Activated CD4-positive, CD25-positive, alpha-beta regulatory T cell (primary cell): ENCODE measurements around the gene TXNDC12.
"Not testable (repeated sequence)": the region's sequence is repeated elsewhere in the genome, so short reads cannot be mapped to it uniquely, and the experiment has no call there.

Experiments used
- DNase-seq, 4 experiments: peaks; one replicate each; lab custom pipeline; 2025; lab: John Stamatoyannopoulos, UW

Gene TXNDC12

DNA sequence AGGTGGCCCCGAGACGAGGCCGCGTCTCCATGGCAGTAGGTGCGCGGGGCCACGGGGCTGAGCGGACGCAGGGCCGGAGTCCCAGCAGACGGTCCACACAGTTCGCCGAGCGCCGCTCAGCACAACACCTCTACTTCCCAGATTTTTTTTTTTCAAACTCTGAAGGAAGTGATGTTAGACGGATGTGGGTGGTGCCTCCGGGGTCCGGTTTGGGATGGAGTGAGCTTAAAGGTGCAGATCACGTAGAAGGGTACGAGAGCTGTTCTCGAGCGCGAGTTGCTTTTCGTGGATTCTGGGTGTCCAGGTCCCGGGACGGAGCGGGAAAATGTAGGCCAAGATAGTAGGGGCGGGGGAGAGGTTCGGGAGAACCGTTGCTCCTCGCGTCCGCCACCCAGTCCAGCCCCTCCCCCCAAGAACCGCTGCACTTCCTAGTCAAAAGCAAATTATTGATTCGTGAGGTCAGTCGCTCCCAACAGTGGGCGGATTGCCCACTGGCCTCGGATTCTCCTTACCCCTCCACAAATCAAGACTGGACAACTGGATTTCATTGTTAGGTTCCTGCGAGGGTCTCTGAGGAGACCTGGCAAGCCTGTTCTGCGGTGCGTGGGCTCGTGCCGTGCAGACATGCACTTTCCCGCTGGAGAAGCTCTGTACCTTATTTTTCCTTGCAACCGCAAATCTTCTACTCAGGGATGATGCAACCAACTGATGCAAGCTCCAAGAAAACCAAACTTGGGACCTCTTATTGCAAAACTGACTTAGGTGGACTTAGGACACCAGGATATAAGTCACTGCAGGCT, at the start of gene TXNDC12:
TSS of gene TXNDC12 (minus strand) at position 126 of the 800 bp plus-strand sequence. CDS start at position 31, 95 bp downstream.
- peak; percentile 13 to 19 (median 16) for DNase-seq

DNA sequence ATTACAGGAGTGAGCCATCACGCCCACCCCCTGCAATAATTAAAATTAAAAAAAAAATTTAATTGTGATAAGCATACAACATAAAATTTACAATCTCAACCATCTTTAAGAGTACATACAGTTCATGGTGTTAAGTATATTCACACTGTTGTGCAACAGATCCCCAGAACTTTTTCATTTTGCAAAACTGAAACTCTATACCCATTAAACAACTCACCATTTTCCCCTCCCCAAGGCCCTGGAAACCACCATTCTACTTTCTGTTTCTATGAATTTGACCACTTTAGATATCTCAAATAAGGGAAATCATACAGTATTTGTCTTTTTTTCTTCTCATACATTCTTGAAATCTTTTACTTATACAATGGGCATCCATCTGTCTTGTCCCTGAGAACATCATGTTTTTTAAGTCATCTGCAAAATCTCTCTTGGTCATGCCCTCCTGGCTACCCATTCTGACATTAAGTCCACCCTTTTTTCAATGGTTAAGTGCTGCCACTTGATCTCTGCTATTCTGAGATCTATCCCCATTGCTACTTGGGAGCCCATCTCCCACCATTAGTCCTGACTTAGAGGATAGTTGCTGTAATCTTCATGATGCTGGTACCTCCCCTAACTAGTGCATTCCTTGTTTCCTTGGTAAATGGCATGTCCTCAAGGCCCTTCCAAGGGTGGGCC, 47.5 kb upstream of the TXNDC12 start:
- DNase-seq: no peak

DNA sequence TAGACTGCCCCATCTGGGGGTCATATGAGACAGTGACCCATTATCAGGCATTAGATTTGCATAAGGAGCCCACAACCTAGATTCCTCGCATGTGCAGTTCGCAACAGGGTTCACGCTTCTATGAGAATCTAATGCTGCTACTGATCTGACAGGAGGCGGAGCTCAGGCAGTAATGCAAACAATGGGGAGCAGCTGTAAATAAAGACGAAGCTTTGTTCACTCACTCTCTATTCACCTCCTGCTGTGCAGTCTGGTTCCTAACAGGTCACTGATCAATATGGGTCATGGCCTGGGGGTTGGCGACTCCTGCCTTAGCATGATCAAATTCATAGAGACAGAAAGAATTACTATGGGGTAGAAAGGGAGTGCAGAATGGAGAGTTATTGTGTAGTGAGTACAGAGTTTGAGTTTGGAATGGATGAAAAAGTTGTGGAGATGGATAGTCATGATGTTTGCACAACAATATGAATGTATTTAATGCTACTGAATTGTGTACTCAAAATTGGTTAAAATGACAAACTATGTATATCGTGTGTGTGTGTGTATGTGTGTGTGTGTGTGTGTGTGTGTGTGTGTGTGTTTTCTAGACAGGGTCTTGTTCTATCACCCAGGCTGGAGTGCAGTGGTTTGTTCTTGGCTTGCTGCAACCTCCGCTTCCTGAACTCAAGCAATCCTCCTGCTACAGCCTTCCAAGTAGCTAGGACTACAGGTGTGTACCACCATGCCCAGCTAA, 43.3 kb upstream of the TXNDC12 start:
- DNase-seq: no peak

DNA sequence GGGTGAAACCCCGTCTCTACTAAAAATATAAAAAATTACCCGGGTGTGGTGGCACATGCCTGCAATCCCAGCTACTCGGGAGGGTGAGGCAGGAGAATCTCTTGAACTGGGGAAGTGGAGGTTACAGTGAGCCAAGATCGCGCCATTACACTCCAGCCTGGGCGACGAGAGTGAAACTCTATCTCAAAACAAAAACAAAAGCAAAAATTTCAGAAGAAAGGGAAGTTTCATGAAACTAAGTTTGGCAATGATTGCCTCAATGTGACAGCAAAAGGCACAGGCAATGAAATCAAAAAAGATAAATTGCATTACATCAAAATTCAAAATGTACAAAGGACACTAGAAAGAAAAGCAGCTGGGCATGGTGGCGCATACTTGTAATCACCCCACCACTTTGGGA, 41.2 kb upstream of the TXNDC12 start:
- no peak for DNase-seq

DNA sequence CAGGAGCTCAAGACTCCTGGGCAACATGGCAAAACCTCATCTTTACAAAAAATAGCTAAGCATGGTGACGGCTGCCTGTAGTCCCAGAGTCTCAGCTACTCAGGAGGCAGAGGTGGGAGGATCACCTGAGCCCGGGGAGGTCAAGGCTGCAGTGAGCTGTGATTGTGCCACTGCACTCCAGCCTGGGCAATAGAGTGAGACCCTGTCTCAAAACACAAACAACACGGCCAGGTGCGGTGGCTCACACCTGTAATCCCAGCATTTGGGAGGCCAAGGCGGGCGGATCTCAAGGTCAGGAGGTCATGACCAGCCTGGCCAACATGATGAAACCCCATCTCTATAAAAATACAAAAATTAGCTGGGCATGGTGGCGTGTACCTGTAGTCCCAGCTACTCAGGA, 39.3 kb upstream of the TXNDC12 start:
- not testable (repeated sequence) for DNase-seq

DNA sequence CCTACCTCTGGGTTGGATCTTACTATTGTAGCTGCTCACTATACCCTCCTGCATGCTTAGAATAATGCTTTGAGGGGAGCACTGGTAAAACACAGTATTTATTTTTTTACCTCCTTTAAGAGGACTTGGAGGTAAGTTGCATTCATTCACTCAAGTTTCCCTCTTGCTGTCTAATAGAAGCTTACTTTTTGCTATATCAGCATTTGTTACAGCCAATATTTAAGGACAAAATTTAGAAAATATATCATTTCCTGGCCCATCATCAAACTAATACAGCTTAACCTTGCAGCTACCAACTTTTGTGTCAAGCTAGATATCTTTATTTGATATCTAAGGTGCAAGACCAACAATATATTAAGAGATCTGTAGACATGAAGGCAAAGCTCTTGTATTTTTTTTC, 32.9 kb upstream of the TXNDC12 start:
- not testable (repeated sequence) for DNase-seq

DNA sequence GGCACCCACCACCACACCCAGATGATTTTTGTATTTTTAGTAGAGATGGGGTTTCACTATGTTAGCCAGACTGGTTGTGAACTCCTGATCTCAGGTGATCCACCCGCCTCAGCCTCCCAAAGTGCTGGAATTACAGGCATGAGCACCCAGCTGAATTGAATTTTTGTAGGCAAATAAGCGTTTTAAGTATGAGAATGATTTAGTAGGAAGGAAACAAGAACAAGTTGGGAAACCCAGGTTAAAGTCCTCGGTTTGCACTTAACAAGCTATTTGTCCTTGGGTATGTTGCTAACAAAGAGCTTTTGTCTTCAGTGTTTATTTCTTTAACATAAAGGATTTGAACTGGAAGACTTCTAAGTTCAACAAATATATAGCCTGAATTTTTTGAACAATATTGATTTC, 25.0 kb upstream of the TXNDC12 start:
- no peak for DNase-seq

DNA sequence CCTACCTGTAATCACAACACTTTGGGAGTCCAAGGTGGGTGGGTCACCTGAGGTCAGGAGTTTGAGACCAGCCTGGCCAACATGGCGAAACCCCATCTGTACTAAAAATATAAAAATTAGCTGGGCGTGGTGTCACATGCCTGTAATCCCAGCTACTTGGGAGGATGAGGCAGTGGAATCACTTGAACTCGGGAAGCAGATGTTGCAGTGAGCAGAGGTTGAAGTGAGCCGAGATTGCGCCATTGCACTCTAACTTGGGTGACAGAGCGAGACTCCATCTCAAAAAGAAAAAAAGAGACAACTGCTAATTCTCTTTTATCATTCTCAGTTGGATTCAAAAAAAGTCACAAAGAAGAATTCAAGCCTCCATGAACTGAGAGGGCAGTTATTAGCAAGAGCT, 22.3 kb upstream of the TXNDC12 start:
- not testable (repeated sequence) for DNase-seq

DNA sequence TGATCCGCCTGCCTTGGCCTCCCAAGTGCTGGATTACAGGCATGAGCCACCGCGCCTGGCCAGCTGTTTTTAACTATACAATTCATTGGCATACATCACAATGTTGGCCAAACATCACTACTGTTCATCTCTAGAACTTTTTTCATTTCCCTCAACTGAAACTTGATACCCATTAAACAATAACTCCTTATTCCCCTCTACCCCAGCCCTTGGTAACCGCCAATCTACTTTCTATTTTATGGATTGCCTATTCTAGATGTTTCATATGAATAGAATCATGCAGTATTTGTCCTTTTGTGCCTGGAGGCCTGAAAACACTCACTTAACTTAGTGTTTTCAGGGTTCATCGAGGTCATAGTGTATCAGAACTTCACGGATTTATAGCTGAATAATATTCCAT, 17.3 kb upstream of the TXNDC12 start:
- DNase-seq: no peak

DNA sequence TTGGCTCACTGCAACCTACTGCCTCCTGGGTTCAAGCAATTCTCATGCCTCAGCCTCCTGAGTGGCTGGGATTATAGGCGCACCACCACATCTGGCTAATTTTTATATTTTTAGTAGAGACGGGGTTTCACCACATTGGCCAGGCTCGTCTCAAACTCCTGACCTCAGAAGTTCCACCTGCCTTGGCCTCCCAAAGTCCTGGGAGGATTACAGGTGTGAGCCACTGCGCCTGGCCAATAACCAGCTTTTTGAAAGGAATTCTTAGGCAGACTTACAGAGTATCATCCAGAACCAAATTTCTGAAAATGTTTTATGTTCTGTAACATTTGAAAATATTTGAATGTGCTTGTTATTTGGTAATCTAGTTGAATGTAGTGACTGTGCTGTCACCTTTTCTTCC, 15.7 kb upstream of the TXNDC12 start:
- no peak for DNase-seq

DNA sequence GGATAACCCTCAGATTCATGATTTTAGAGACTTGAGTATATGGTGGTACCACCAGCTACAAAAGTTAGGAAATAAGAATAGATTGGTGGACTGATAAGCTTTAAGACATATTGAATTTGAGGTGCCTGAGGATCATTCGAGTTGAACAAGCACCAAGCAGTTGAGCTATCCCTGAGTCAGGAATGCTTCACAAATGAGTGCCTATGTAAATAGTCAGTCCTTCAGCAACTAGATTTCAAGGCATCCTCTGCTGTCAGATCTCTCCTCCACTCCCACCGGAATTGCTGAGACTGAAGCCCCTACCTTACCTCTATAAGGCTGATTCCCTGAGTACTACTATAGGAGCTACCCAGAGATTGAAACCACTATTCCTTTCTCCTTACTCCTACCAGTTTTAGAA, 8.2 kb upstream of the TXNDC12 start:
- no peak for DNase-seq

DNA sequence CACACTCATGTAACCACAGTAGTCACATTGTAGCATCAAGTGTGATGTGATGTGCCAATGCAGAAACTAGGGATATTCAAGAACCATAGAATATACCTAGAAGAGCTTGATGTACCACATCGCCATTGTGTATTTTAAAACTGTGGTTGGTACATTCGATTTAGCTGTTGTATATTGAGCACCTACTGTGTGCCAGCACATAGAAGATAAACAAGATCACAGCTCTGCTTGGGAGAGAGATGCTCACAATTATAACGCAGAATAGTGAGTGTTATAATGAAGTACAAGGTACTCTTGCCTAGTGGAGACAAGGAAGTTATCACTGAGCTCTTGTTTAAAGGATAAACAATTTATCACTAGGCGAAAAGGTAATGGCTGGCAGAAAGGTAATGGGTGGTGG, 5.8 kb upstream of the TXNDC12 start:
- DNase-seq: no peak

DNA sequence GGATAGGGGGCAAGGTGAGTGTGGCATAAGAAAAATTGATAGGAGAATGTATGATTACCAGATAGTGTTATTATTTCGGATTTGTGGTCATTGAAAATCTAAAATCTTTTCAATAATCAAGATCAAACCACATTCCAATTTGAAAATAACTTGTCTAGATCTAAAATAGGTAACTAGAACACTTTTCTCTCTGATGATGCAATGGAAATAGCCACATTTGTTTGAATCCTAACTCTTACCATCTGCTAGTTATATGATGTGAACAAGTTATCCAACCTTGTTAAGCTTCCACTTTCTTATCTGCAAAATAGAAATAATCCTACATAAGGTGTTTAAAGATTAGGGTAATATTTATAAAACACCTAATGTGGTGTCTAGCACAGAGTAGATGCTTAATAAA, 4.9 kb upstream of the TXNDC12 start:
- DNase-seq: no peak

DNA sequence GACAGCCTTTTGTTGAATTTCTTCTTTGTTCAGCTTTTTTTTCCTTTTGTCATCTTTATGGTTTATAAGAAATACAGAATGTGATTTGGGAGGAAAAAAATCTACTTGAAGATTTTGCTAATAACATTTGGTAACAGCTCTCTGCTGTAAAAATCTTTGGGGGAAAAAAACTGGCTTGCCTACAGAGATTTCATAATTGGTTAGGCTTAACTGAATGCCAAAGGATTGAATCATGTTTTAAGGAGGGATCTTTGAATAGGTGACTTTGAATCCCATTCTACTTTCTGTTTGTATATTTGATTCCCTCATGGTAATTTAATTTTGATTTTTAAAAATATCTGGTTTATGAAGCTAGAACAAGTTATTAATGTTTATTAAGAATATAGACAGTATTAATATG, 4.3 kb upstream of the TXNDC12 start:
- no peak for DNase-seq

DNA sequence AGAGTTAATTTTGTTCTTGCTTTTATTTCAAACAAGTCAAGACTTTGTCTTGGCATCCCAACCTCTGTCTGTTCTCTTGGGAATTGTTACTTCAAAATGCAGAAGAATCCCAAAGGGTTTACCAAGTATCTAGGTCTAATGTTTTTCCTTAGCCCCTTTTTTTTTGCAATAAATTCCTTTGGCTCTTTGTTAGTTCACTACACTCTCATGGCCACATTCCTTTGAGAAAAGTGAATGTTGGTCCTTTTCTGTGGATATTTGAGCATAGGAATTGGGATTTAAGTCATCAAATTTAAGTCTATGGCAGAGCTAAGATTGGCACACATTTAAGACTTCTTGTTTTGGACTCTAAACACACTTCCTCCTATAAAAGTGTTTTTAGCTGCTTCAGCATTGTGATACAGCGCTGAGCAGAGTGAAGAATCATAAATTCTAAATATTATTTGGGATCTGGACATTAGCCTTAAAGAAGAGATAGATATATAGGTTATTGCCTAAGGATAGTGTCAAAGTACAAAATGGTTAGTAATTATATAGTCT, 3.0 kb upstream of the TXNDC12 start:
- no peak for DNase-seq

DNA sequence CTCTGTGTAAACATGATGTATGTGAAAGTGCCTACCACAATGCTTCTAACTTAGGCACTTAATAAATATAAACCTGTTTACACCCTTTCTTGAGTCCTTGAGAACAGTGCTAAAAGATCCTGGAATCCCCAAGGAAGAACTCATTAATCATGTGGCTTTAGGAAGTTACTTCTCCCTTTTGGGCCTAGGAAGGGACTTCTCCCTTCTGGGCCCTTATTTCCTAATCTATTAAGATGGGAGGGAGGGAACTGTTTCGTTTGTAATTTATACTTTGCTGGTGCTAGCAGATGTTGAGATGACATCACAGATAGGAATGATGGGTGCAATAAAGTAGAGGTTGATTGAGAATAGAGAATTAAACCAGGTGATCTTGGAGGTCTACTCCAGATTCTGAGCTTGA, 2.3 kb upstream of the TXNDC12 start:
- DNase-seq: no peak

DNA sequence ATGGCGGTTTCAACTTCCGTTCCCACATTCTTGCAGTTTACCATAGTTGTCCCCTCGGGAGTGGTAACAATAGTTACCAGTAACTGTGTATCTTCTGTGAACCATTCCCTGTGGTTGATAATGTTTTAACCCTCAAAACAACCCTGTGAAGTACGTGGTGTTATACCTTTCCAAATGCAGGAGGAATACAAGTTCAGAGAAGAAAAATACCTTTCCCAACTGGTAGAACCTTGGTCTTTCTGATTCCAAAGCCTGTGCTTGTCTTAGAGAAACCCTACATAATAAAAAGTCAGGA, 1.9 kb upstream of the TXNDC12 start:
- no peak for DNase-seq

DNA sequence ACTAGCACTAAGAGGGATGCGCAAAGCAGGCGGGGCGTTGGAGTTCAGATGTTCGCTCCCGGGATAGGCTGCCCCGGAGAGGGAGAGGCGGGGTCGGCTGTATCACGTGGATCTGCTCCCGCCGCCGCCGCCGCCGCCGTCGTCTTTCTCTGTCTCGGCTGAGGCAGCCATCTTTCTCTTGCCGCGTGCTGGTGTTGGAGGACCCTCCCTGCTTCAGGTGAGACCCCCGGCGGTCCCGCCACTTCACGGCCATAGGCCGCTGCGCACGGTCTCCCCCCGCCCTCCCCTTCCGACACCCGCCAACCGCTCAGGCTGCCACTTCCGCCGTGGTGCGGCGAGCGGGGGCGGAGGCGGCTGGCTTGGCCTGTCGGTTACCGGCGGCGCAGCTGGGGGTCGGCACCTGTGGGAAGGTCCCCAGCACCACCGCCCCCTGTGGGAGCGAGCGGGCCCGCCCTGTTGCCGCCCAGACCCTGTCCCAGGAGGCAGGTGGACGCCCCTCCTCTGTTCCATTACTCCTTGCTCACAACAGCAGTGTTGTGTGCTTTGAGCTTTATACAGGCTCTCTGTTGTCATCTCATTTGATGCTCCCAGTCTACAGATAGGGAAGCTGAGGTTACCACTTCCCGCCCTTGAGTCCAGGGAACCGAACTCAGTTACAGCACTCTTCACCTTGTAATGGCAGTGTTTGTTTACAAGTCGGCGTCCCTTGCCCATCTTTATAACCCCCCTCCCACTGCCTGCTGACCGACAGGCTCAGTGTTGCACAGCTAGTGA, 1.4 kb upstream of the TXNDC12 start, which contains the start of gene BTF3L4:
TSS of gene BTF3L4 (plus strand) at position 133 of the 774 bp plus-strand sequence. CDS start 3,553 bp downstream, outside the sequence.
- DNase-seq: peak; percentile 78 to 91 (median 84)

DNA sequence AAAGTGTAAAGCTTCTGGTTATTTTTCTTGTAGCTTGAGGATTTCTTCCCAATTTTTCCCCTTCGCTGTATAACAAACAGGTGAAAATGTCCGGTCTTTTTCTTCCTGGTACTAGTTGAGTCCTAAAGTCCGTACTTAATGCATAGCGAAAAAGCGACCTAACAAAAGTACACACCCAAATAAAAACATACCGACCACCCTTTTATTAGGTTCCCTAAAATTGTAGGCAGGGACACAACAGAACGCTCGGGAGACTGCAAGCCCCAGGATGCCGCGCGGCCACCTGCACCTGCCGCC, 823 bp upstream of the TXNDC12 start:
- no peak for DNase-seq

DNA sequence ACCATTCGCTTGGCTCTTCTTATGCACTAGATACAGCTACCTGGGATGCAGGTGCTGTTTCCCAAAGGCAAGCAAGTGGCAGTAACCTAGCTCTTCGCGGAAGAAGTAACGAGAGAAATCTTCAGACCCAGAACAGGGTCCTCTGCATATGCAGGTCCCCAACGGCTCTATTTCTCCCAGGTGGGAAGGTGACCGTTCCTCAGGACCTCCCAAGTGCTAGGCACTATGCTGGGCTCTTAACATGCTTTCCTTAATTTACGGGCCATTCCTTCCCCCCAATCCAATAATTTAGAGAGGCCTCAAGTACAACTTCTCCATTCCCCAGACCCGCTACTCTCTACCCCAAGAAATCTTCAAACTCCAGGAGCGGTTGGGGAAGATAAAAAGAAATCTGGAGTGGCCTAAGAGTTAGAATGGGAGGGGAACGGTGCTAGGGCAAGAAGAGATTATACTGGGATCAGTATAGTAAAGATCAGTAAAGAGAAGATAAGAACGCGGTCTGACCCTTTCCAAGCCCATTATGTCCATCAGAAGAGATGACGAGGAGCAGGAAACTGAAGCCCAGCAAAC, 410 bp downstream of the TXNDC12 start:
- no peak for DNase-seq

DNA sequence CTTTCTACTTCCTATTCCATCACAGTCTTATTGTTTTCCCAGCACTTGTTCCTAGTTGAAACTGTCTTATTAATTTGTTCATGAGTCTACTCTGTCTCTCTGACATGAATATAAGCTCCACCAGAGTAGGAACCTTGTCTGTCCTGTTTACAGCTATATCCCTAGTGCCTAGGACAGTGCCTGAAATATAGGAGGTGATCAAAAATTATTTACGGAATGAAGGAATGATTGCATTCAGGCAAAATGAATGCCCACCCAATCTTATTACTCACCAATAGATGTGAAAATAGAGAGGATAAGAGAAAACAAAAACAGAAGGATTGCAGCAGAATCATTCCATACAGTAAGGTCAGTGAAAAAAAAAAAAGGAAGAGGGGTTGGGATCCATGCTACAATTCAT, 1.1 kb downstream of the TXNDC12 start:
- no peak for DNase-seq

DNA sequence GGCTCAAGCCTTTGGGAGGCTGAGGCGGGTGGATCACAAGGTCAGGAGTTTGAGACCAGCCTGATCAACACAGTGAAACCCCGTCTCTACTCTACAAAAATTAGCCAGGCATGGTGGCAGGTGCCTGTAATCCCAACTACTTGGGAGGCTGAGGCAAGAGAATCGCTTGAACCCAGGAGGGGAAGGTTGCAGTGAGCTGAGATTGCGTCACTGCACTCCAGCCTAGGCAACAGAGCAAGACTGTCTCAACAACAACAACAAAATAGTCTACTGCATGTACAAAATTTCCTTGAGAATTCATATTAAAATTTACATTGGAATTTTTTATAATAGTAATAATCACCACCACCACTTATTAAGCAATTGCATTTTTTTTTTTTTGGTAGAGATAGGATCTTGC, 5.7 kb downstream of the TXNDC12 start:
- not testable (repeated sequence) for DNase-seq
